GM23248 (cell line): Measurements from ENCODE around the gene HES4. TPM values are rescaled to one million over a fixed set of nuclear protein-coding genes. Genes with fewer than 3 reads are reported as not detected.
"Not testable (repeated sequence)": the region's sequence is repeated elsewhere in the genome, so short reads cannot be mapped to it uniquely, and the experiment has no call there.

Experiments
- DNase-seq: peaks from one replicate; pipeline ENCODE4 v3.0.0-alpha.2; 2015
- H2AFZ ChIP-seq: fragments of 200-600 bp; sonication (generic); 2 replicates; pipeline ENCODE4 v1.6.1; 2016; ENCODE audit warnings: antibody characterized with exemption
- H3F3A ChIP-seq: fragments of 200-600 bp; sonication (generic); 2 replicates; pipeline ENCODE4 v1.6.1; 2016; ENCODE audit warnings: mild to moderate bottlenecking, antibody characterized with exemption, mixed run types; ENCODE audit not compliant: insufficient read depth
- H3K27ac ChIP-seq: fragments of 200-600 bp; sonication (generic); 2 replicates; pipeline ENCODE4 v1.5.1; 2016; ENCODE audit warnings: mild to moderate bottlenecking
- H3K27me3 ChIP-seq: fragments of 200-600 bp; sonication (generic); replicated peaks from 2 replicates; pipeline ENCODE4 v1.6.1; 2016; ENCODE audit warnings: mild to moderate bottlenecking; ENCODE audit not compliant: insufficient read depth
- H3K36me3 ChIP-seq: fragments of 200-600 bp; sonication (generic); 2 replicates; pipeline ENCODE4 v1.6.1; 2016; ENCODE audit warnings: low read depth, mild to moderate bottlenecking
- H3K4me1 ChIP-seq: fragments of 200-600 bp; sonication (generic); 2 replicates; pipeline ENCODE4 v1.6.1; 2016; ENCODE audit warnings: mild to moderate bottlenecking; ENCODE audit not compliant: insufficient read depth
- H3K4me2 ChIP-seq: fragments of 200-600 bp; sonication (generic); one replicate; pipeline ENCODE4 v1.6.1; 2016; ENCODE audit warnings: mild to moderate bottlenecking; ENCODE audit not compliant: unreplicated experiment
- H3K4me3 ChIP-seq: fragments of 200-600 bp; sonication (generic); 2 replicates; pipeline ENCODE4 v1.5.1; 2016; ENCODE audit warnings: mild to moderate bottlenecking
- H3K79me2 ChIP-seq: fragments of 200-600 bp; sonication (generic); 2 replicates; pipeline ENCODE4 v1.6.1; 2016; ENCODE audit warnings: mild to moderate bottlenecking; ENCODE audit not compliant: insufficient read depth
- H3K9ac ChIP-seq: fragments of 200-600 bp; sonication (generic); 2 replicates; pipeline ENCODE4 v1.6.1; 2016; ENCODE audit warnings: mild to moderate bottlenecking
- H3K9me2 ChIP-seq: fragments of 200-600 bp; sonication (generic); 2 replicates; pipeline ENCODE4 v1.6.1; 2016; ENCODE audit warnings: mixed run types, mild to moderate bottlenecking, moderate library complexity; ENCODE audit not compliant: insufficient read depth
- H3K9me3 ChIP-seq: fragments of 200-600 bp; sonication (generic); one replicate; pipeline ENCODE4 v1.6.1; 2017; ENCODE audit warnings: low read depth
- H4K20me1 ChIP-seq: fragments of 200-600 bp; sonication (generic); 2 replicates; pipeline ENCODE4 v1.6.0; 2016; ENCODE audit not compliant: insufficient read depth
- EZH2 ChIP-seq: fragments of 200-600 bp; sonication (generic); IDR thresholded peaks from 2 replicates; pipeline ENCODE4 v1.6.1; 2018; ENCODE audit warnings: antibody characterized with exemption, mild to moderate bottlenecking; ENCODE audit not compliant: insufficient read depth, poor library complexity, severe bottlenecking
- EZH2phosphoT487 ChIP-seq: fragments of 200-600 bp; sonication (generic); IDR thresholded peaks from 2 replicates; pipeline ENCODE4 v1.6.1; 2018; ENCODE audit warnings: antibody characterized with exemption, moderate library complexity, mild to moderate bottlenecking, low read depth; ENCODE audit not compliant: insufficient read depth
- WGBS, 2 experiments: methylation state at CpG; one replicate each; pipeline ENCODE4 v1.1.6; 2015 to 2017; ENCODE audit warnings: low lambda C conversion rate in 2 of 2, low coverage in 1 of 2; ENCODE audit errors: missing lambda C conversion rate in 2 of 2; 5-methylcytosine and 5-hydroxymethylcytosine counted together
- in situ Hi-C: fragments of 300-500 bp; cut with MboI; formaldehyde crosslinking; loops from 2 replicates; pipeline ENCODE4 v1.15.0; 2020
- polyA plus RNA-seq: library from polyadenylated mRNA; unstranded; fragments of >200 nt; fragmentation: Nextera tagmentation; extraction: Ambion mirVana; gene quantifications from 2 replicates; pipeline ENCODE4 v1.2.1, GENCODE V29; 2016
- total RNA-seq: library from RNA; depleted of rRNA; stranded (reverse); fragments of >200 nt; shearing (Covaris generic); gene quantifications from 2 replicates; pipeline ENCODE4 v1.2.3, GENCODE V29; 2014

Gene HES4
- total and polyA plus RNA-seq, 2 experiments from 2014 or later = 3.1 to 4.1 TPM

DNA sequence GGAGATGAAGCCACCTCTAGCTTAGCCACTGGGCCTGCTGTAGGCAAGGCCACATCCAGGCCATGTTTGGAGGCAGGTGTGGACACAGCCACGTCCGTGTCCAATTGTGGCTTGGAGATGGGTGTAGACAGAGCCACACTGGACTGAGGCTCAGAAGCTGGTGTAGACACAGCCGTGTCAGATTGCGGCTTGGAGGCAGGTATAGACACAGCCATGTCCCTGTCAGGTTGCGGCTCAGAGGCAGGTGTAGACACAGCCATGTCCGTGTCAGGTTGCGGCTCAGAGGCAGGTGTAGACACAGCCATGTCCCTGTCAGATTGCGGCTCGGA is 20.2 kb downstream of the HES4 start:
- H3K27ac ChIP-seq = no peak overlapping the region
- no peaks in the 10 kb centered on the region for H4K20me1 ChIP-seq
- no peaks in the 10 kb centered on the region for H3K79me2 ChIP-seq
- peaks cover 10% of the 10 kb centered on the region for H3K27me3 ChIP-seq
- DNase-seq = no peak
- H3K4me3 ChIP-seq = no peak overlapping the region
- 83 to 84% methylated on average over 9 of the region's 9 CpGs for WGBS, 2 experiments
- no peaks in the 10 kb centered on the region for H3K4me1 ChIP-seq
- no peaks in the 10 kb centered on the region for H3K9me3 ChIP-seq
- in situ Hi-C loops = no loop called here
- H3F3A ChIP-seq = no peaks in the 10 kb centered on the region
- H3K36me3 ChIP-seq = no peaks in the 10 kb centered on the region
- no peaks in the 10 kb centered on the region for H3K9me2 ChIP-seq
- no peak overlapping the region for H3K9ac ChIP-seq
- TF ChIP-seq EZH2 (no peak), EZH2phosphoT487 (no peak)
- H3K4me2 ChIP-seq = no peak overlapping the region
- no peak overlapping the region for H2AFZ ChIP-seq

DNA sequence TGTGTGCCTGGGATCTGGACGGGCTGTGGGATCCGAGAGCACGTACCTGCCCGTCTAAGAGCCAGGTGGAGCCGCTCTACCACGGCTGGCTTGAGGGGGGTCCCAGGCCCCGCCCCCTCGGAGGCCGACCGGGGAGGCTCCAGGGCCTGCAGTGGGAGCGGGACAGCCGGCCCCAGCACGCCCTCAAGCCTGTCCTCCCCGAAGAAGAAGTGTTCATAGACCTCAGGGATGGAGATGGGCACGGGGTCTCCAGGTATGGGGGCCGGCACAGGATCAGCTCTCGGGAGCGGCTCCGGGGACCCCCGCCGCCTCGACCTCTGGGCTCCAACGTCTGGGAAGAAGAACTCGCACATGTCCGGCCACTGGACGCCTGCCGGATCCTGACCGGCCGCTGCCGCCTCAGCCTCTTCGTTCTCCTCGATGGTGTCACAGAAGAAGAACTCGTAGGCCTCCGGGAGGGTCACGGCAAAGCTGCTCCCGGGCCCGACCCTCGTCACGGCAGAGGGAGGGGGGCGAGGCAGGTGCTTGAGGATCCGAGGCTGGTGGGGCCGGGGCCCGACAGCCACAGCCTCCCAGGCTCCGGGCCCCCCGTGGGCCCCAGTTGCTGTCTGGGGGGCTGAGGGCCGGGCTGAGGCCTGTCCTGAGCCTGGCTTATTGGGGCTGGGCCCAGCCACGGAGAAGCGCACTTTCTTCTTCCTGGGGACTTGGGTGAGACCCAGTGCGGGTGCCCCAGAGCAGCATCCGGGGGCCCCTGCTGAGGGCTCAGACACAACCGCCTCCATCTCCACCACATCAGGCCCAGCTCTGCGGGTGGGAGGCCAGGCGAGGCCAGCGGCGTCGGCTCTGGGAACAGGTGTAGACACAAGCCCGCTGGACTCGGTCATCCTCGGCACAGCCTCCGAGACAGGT is 20.8 kb downstream of the HES4 start:
- no peak overlapping the region for H3K27ac ChIP-seq
- 73 to 78% methylated on average over 38 to 52 of the region's 60 CpGs for WGBS, 2 experiments
- H3K4me3 ChIP-seq = no peak overlapping the region
- H3F3A ChIP-seq = no peaks in the 10 kb centered on the region
- in situ Hi-C loops = no loop called here
- H3K36me3 ChIP-seq = no peaks in the 10 kb centered on the region
- no peaks in the 10 kb centered on the region for H3K9me3 ChIP-seq
- H3K4me2 ChIP-seq = no peak overlapping the region
- no peaks in the 10 kb centered on the region for H3K4me1 ChIP-seq
- no peak overlapping the region for H2AFZ ChIP-seq
- DNase-seq = no peak
- peaks cover 10% of the 10 kb centered on the region for H3K27me3 ChIP-seq
- H3K9me2 ChIP-seq = no peaks in the 10 kb centered on the region
- no peaks in the 10 kb centered on the region for H4K20me1 ChIP-seq
- no peaks in the 10 kb centered on the region for H3K79me2 ChIP-seq
- no peak overlapping the region for H3K9ac ChIP-seq
- no peak for TF ChIP-seq EZH2phosphoT487
- no peak for TF ChIP-seq EZH2

DNA sequence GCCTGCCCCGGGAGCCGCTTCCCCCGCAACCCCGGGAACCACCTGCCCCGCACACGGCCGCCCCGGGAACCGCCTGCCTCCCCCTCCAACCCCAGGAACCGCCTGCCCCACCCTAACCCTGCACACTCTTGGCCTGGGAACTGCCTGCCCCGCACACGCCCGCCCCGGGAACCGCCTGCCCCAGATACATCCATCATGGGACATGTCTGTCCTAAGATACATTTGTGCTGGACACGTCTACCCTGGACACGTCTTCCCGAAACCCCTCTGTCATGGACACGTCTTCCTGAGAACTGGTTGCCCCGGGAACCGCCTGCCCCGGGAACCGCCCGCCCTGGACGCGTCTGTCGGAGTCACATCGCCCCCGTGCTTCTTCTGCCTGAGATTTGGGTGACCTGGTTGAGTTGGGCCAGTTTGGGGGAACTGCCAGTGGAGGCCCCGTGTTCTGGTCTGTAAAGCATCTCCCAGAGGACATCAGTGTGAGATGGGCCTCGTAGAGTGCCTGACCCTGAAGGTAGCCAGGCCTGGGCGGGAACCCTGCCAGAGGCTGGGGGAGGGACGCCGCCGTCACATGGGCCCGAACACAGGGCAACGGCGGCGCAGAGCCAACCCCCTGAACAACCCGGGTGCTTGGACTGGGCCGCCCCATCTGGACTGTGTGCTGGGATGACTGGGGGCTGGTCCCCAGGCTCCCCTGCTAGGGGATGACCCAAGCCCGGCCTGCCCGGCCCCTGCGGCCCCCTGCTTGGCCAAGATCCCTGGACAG is 21.6 kb downstream of the HES4 start:
- Histone ChIP-seq H3K9ac (no peak overlapping the region), H3F3A (no peaks in the 10 kb centered on the region), H3K36me3 (no peaks in the 10 kb centered on the region), H3K9me2 (no peaks in the 10 kb centered on the region), H3K79me2 (no peaks in the 10 kb centered on the region), H3K4me1 (no peaks in the 10 kb centered on the region), H3K4me2 (no peak overlapping the region), H3K4me3 (no peak overlapping the region), H3K9me3 (no peaks in the 10 kb centered on the region), H4K20me1 (no peaks in the 10 kb centered on the region), H3K27me3 (peaks cover 5% of the 10 kb centered on the region), H3K27ac (no peak overlapping the region), H2AFZ (no peak overlapping the region)
- WGBS, 2 experiments = 82 to 84% methylated on average over 29 to 40 of the region's 44 CpGs
- TF ChIP-seq EZH2phosphoT487 = no peak
- no peak for TF ChIP-seq EZH2
- no peak for DNase-seq
- in situ Hi-C loops = no loop called here

- H4K20me1 ChIP-seq, H3K27ac ChIP-seq, DNase-seq, H3F3A ChIP-seq, H3K4me3 ChIP-seq, H2AFZ ChIP-seq, H3K27me3 ChIP-seq, H3K4me2 ChIP-seq, in situ Hi-C loops, H3K9me3 ChIP-seq, H3K9ac ChIP-seq, H3K9me2 ChIP-seq, H3K79me2 ChIP-seq, H3K36me3 ChIP-seq, H3K4me1 ChIP-seq: not testable (repeated sequence)
- WGBS, 2 experiments = 69% methylated on average over 20 of the region's 39 CpGs; no CpG with 5 or more reads in 1 of the 2 experiments
Measured at GRCh38 chr1:976791-977190, 23.1 kb downstream of the HES4 start.
